NCI-H2081 treated with DMSO at 0.1 percent for 48 hours (cell line): ENCODE results near the gene EPB41.
"Not testable (repeated sequence)": the region's sequence is repeated elsewhere in the genome, so short reads cannot be mapped to it uniquely, and the experiment has no call there.

ENCODE experiments used
- DNase-seq: peaks from one replicate; lab custom pipeline; 2025; lab: John Stamatoyannopoulos, UW

The EPB41 gene

DNA sequence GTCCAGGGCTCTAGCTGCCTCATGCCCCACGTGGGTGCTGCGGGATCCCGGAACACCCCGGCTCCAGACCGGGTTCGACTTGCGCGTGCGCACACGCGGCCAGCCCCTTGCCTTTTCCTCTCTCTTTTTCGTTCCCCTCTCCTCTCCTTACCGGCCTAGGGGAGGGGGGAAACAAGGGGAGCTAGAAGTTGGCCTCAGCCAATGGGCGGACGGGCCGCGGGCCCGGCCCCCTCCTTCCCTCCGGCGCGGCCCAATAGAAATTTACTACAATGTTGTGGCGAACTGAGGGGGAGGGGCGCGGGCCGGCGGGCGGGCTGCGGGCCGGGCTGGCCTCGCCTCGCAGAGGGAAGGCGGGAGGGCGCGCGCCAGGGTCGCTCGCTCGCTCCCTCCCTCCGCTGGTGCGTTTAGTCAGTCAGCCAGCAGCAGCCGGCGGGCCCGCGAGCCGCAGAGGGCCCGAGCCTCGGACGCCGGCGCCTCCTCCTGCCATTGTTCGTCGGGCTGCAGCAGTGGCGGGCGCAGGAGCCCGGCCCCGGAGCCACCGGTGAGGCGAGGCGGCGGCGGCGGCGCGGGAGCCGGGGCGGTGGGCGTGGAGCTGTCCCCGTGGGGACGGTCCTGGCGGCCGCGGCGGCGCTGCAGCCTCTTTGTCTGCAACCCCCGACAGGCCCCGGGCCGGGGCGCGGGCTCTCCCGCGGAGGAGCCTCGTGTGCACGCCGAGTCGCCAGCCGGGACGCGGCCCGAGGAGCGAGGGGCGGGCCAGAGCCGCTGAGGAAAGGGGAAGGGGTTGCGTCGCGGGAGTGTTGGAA lies at the start of gene EPB41:
Gene EPB41, plus strand, starts transcription at position 342 of the 803 bp plus-strand sequence. CDS start 72,869 bp downstream, outside the sequence.
- DNase-seq: peak; percentile 70

DNA sequence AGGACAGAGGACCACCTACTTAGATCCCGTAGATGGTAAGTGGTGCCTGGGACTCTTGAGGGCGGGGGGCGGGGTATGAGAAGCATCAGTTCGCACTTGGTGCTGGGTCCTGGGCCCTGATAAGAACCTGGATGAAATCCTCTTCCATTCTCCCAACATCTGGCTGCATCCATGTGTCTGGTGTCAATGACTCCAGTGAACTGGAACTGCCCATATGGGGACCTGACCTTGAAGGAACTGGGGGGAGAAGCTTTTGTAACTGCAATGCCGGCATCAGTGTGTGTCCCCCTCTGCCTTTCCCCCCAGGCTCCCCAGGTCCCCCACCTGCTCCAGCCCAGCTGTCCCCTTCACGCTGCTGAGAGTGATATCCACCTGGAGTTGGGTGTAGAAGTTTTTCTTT lies 49.7 kb upstream of the EPB41 start:
- no peak for DNase-seq

DNA sequence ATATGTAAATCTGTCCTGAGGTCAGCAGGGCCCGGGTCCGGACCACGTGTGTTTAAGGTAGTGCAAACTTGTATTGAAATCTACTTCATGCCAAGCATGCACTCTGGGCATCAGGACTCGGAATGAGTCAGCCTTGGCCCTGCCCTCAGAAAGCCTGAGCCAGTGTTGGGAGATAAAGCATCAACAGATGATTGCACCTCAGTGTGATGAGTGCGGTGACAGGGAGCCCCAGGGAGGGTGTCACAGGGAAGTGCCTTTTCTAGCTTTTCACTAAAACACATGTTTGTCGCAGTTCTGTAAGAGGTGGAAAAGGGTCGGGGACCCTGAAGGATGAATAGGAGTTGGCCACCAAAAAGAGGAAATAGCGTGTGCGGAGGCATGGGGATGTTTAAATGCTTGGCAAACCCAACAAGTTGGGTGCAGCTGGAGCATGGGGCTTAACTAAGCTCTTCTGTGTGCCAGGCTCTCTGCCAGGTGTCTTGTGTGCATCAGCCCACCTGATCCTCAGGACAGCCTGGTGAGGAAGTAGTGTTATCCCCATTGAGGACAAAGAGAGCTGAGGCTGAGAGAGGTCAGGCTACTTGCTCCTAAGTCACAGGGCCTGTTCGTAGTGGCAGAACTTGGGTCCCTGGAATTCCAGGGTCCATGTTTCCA lies 48.2 kb upstream of the EPB41 start:
- no peak for DNase-seq

DNA sequence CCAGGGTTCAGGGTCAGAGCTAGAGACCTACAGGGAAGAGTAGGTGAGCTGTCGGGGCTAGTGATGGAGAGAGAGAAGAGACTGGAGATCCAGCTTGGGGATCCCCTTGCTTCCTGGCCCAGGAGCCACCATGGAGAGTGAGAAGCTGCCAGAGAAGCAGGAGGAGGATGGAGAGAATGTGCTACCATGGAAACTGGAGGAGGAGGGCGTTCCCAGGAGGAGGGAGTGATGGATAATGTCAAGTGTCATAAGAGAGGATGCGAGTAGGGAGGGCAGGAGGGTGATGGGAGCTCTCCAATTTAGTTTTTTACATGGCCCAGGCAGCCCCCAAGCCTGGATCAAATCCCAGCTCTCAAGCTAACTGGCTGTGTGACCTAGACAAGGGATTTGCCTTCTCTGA lies 46.5 kb upstream of the EPB41 start:
- no peak for DNase-seq

DNA sequence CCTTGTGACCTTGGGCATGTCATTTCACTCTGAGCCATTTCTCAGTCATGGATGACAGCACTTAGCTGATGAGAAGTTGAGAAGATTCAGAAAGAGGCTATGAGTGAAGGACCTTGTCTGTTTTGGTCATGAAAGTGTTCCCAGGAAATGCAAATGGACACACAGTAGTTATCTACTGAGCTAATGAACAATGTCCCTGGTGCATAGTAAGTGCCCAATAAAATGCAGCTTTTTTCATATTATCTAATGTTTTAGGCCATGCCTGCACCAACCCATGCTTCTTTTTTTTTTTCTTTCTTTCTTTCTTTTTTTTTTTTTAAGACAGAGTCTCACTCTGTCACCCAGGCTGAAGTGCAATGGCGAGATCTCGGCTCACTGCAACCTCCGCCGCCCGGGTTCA lies 44.4 kb upstream of the EPB41 start:
- DNase-seq: no peak

DNA sequence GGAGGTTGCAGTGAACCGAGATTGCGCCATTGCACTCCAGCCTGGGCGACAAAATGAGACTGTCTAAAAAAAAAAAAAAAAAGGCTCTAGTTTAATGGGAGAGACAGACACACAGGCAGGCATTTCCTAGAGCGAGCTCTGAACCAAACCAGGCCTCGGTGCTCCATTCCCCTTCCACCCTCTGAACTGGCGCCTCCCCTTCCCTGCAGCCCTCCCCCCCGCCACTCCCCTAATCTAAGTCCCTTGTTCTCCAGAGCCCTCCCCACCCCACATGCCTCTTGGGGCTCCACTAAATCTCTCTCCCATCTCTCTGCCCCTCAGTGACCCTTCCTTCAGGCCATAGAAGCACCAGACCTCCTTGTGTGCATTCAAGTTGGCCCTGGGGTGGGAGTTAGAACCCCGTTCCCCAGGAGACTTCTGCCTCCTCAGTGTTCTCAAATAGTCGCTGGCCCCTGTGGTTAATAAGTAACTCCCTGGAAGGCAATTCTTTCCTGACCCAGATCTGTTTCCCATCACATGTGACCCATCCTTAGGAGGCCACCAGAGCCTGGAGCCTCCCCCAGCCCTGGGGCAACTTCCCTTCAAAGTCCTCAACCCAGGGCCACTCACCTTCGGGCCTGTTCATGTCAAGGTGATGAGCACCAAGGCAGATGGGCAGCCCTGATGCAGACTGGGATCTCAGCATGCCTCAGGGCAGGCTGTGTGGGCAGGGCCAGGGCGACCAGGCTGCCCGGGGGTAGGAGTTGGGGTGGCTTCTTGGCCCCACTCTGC lies 42.6 kb upstream of the EPB41 start:
- DNase-seq: no peak

DNA sequence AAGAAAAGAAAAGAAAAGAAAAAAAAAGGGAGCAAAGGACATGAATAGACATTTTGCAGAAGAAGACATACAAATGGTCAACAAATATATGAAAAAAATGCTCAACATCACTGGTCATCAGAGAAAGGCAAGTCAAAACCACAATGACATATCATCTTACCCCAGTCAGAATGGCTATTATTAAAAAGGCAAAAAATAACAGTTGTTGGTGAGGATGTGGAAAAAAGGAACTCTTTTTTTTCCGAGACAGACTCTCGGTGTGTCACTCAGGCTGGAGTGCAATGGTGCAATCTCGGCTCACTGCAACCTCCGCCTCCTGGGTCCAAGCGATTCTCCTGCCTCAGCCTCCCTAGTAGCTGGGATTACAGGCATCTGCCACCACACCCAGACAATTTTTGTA lies 39.2 kb upstream of the EPB41 start:
- DNase-seq: not testable (repeated sequence)

DNA sequence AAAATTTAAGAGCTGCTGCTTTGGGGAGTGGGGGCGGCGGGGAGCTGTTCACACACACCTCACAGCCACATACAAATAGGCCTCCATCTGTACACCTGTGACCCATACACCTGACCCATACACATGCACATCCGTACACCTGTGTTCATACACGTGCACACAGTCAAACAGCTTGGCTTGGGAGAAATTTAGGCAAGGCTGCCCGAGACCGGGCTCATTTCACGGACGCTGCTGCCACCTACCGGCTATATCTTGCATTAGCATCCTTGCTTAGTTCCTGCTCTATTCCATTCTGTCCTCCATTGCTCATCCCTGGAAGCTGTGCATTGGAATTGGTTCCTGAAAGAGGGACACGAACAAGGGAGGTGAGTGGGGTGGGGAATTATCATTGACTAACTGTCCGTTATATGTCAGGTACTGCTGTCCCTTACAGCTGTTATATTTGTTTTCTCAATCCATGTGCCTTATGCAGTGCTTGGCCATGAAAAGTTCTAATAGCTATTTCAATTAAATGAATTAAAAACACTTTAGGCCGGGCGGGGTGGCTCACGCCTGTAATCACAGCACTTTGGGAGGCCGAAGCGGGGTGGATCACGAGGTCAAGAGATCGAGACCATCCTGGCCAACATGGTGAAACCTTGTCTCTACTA lies 37.1 kb upstream of the EPB41 start:
- DNase-seq: peak; percentile 75

DNA sequence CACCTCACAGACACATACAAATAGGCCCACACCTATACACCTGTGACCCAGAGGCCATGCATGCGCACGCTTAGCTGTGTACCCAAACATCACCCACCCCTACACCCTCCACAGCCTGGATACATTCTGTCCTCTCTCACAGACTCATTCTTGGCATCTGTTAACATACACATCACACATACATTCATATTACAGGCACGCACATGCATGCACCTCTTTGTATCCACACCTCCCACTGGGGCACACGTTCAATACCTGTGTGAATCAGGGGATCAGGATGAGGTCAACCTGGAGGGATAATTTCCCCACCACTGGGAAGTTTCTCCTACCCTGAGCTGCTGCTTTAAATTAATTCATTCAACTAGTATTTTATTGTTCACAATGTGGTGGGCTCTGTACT lies 35.6 kb upstream of the EPB41 start:
- no peak for DNase-seq

DNA sequence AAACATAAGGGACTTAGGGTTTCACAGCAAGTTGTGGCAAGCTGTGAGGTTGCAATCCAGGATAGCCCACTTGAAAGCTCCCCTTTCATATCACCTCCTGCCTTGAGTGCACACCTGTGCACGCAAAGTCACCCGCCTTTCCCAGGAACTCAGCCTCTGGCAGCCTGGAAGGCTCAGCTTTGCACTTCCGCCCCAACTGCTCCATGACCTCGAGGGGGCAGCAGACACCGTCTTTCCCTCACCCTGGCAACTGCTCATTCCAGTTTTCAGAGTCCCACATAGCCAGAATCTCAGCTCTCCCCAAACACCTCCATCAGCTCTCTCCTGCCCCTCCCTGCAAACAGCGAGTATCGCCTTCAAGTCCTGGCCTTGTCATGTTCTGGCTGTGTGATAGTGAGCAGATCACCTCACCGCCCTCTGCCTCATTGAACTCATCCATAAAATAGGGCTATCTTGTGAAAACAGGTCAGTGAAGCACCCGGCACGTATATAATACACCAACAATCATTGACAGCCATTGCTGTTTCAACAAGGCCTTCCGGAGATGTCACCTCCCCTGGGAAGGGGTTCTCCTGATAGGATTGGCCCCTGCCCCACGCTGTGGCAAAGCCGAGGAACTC lies 32.2 kb upstream of the EPB41 start:
- peak; percentile 78 for DNase-seq

DNA sequence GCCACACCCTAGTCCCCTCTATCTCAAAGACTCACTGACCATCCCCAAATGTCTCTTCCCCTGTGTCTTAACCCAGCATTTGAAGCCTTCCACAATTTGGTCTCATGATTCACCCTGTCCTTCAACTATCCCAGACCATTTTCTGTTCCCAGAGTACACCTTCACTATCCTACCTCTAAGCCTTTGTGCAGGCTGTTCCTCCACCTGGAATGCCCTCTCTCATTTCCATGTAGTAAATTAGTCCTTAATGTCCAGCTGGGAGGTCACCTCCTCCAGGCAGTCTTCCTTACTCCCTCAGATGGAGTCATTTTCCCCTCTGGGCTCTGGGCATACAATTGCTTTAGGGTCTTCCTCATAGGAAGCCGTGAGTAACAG lies 31.1 kb upstream of the EPB41 start:
- DNase-seq: no peak

DNA sequence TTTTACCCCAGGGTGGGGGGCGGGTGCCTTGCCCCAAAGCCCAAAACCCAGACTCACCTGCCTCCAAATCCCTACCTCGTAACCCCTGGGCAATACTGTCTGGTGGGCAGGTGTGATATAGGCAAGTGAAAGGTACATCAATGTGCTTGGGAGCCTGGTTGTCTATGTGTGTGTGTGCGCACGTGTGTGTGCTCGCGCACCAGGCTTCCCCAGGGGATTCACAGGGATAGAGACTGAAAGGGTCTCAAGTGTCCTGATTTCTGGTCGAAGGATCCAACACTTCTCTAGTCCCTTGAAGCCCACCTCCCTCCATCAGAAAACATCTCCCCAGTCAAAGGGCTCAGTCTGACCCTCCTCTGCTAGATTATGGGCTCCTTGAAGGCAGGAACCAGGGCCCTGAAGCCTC lies 28.9 kb upstream of the EPB41 start:
- DNase-seq: no peak

DNA sequence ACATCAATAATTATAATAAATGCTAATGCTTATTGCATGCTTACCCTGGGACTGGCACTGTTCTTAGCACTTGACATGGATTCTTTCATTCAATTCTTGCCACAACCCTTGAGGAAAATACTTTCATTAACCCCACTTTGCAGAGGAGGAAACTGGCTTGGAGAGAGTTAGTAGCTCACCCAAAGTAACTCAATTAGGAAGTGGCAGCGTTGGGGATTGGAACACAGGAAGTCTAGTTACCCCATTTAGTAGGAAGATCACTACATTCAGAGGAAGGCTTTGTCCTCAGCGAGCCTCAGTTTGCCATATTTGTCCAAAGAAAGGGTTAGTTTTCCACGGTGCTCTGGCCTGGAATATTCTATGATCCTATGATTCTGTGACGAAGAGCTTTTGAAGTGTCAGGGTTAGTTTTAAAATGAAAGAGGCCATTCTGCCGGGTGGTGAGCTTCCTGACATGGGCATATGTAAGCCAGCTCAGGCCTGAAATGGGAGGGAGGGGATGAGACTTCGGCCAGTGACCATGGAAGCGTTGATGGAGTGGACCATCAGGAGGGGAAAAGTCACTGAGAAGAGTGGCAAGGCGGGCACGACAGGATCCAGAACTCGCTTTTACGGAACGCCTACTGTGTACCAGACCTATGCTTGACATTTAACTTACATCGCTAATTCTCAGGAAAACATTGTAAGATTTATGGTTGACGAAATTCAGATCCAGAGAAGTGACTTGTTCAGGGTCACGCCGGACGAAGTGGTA lies 28.2 kb upstream of the EPB41 start:
- DNase-seq: no peak

DNA sequence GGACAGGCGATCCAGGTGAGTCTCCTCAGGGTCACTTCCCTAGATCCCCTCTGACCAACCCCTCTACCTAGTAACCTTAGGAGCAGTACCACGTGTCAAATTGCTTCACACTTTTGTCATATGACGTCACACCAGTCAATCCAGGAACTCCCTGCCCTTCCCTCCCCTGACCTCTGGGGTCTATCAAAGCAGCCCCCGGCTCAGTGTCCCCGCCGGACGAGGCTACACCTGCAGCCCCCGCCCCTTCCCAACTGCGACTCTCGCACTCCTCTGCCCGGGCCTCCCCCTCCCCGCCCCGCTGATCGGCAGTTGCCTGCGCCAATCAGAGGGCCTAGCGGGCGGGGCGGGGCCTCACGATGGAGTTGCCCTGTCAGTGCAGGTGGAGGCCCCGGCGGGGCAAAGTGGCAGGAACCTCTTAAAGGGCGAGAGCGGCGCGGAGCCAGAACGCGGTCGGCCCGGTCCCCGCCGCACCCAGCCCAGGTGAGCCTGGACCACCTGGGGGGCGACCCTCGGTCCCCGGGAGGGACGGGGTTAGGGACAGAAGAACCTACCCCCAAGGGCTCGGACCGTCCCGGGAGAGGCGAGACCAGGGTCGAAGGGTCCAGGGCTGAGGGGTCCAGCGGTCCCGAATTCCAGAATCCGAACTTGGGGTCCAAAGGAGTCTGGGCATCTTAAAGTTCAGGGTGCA lies 27.5 kb upstream of the EPB41 start:
- peak; percentile 26 for DNase-seq

DNA sequence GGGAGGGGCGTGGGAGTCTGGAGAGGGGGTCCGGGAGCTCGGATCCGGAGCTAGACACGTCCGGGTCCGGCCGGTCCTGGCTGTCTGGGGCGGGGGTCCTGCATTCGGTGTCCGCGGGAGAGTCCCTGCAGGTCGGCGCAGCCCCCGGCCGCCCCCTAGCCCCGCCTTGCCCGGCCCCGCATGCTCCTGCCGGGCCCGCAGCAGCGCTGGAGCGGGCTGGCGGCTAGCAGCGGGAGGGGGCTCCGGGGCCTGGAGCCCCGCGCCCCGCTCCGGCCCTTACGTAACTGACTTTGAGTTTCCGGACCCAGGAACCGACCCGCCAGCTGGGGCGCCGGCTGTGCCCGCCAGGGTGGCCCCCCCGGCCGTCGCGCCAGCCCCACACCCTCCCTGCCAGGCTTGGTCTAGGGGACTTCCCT lies 26.9 kb upstream of the EPB41 start:
- DNase-seq: no peak

DNA sequence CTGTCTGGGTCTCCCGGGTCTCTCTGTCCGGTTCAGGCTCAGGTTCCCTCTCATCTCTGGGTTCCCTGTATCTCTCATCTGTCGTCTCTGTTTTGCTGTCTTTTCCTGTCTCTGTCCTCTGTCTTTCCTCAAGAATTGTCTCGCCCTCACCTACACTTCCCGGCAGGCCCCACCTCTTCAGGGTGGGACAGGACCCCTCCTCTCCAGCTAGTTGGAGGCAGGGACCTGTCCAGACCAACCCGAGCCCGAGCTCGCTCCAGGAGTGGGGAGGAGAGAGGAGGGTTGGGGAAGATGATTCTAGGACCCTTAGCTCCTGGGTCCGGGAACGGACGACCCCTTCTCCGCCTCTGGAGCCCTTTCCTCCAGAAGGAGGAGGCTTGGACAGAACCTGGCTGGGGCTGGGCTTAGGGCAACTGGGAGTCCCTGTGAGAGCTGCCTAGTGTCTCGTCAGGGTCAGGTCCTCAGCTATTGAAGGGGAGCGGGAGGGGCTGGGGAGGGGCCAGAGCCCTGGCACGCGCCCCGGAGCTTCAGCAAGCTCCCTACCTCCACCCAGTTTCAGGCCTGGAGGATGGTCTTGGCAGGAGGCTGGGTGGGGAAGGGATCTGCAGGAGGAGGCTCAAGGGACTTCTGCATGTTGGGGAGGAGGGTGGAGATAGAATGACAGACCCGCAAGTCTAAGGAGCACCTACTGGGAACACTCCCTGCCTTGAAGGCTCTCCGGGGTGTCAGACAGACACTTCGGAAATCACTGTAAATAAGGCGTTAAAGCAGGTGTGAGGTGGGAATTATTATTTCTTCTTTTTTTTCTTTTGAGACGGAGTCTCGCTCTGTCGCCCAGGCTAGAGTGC lies 26.3 kb upstream of the EPB41 start:
- no peak for DNase-seq

DNA sequence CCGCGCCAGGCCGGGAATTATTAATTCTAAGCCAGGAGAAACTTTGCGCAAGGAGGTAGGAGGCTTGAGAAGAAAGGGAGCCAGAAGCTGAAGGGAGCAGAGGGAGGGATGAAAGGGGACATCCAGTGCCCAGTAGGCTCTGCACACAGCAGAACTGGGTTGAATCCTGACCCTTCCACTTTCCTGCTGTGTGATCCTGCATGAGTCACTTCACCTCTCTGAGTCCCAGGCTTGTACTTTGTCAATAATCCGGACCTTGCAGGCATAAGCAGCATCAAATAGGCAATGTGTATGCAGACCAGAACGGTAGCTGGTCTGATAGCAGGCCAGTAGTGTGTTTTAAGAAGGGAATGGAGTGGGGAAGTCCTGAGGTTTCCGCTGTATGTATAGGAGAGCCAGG lies 25.5 kb upstream of the EPB41 start:
- DNase-seq: no peak

DNA sequence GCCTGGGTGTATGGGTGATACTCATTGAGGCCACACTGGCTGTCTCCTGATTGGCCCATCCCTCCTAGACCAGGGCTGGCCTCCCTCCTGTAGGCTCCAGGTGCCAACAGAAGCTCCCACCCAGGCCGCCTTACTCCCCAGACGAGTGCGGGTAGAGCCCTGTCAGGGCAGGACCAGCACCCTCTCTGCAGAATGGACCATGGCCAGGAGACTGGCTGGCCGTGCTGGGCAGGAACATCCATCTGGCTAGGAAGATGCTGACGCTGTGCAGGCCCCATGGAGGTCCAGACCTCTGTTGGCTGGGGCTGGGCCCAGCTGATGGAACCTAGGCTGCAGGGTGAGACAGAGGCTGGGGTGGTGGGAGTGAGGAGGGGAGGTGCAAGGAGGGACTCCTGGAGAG lies 25.0 kb upstream of the EPB41 start:
- DNase-seq: no peak

DNA sequence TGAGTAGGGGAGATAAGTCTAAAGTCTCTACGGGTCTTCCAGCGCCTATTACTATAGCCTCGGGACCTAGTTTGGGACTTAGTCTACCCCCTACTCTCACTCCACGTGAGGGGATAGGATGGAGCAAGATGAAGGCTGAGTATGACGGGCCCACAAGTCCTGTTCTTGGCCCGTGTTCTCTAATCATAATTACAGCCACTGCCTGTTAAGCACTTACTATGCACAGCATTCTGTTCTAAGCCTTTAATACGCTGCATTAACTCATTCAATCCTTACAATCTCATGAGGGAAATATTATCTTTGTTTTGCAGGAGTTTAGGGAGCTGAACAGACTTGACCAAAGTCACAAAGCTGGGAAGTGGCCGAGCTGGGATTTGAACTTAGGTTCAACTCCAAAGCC lies 23.9 kb upstream of the EPB41 start:
- DNase-seq: no peak

DNA sequence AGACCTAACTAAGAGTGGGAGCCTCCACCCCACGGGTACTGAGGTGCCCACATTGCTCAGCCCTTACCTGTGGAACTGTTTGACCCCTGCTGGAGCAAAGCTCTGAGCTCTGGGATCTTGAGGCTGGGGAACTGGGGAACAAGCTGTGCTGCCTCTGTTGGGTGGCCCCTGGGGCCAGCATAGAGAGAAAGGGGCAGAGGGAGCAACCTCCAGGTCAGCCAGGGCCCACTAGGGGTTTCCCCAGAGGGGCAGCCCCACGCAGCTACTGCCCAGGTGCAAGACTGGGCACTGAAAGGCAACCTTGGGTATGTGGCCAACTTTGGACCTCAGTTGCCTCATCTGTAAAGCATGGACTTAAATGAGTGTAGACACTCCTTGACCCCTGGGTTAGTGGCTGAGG lies 23.5 kb upstream of the EPB41 start:
- DNase-seq: no peak
